ENCODE data around the gene SYT17.

Gene SYT17

DNA sequence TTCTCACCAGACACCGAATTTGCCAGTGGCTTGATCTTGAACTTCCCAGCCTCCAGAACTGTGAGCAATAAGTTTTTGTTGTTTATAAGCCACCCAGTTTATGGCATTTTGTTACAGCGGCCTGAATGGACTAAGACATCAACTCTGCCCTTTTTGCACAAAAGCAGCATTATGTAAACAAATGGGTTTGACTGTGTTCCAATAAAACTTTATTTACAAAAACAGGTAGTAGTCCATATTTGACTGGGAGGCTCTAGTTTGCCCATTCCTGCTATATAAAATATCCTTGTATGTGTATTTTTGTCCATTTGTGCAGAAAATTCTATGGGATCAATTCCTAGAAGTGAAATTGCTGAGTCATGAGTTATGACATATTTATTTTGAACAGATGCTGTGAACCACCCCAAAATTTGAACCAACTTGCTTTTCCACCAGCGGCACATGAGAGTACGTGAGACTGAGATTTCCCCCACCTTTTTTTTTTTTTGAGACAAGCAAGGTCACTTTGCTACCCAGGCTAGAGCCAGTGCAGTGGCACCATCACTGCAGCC is 96.2 kb downstream of the SYT17 start:
- no peak for DNase-seq (ENCODE audit: low spot score)

DNA sequence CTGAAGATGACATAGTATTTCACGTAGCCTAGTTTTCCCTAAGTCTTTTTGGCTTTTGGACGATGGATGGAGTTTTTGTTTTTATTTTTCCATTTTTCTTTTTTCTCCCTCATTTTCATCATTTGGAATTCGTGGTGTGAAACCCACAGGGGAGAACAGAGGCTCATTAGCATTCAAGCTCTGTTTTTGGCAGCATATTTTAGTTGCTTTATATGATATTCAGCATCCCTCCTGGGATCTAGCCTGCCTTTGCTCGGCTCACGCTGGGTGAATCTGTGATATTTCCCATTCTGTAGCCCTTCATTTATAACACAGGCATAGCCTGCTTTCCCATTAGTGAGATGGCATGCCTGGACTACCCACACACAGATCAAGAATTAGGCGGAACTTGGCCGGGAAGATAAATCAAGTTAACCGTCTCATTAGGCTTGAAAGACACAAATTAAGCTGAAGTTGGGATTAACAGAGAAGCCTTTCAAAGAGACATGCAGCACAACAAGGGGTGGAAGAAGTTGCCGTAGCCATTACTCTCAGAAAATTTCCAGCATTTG is 97.4 kb downstream of the SYT17 start:
- no peak for DNase-seq (ENCODE audit: low spot score)

DNA sequence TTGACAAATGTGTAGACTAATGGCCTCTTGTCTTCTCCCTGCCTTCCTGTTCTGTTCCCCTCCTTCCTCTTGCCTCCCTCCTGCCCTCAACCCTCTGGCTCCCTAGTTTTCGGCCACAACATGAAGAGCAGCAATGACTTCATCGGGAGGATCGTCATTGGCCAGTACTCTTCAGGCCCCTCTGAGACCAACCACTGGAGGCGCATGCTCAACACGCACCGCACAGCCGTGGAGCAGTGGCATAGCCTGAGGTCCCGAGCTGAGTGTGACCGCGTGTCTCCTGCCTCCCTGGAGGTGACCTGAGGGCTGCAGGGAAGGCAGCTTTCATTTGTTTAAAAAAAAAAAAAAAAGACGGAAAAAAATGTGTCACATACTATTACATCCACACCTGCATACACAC is 98.7 kb downstream of the SYT17 start:
- DNase-seq (ENCODE audit: low spot score): no peak

DNA sequence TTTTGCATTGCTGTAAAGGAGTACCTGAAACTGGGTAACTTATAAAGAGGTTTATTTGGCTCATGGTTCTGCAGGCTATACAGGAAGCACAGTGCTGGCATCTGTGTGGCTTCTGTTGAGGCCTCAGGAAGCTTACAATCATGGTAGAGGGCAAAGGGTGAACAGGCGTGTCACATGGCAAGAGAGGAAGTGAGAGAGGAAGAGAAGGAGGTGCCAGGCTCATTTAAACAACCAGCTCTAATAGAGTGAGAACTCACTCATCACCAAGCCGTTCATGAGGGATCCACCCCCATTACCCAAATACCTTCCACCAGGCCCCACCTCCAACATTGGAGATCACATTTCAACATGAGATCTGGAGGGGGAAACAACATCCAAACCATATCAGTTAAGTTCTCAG is 101.1 kb downstream of the SYT17 start:
- DNase-seq (ENCODE audit: low spot score): no peak

DNA sequence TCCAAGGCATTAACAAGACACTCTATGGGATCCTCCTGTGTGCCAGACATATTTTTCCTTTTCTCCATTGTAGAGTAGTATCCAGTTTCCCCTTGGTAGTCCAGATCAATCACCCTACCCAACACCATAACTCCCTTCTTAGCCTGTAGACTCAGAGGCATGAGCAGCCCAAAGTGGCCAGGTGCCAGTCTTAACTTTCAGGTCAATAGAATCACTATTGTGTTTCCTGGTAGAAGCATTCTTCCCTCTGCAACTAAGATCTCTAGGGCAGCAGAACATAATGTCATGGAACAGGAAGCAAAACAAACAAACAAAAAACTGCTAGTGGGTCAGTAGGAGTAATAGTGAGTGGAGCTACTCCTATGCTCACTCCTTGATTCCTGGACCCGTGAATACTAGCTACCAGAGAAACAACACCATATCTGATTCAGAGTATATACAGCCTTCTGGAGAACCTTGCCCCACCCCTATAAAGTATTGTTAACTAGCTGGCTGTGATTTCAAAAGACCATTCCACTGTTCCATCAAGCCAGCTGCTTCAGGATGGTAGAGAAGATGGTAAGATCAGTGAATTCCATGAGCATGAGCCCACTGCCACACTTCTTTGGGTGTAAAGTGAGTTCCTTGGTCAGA is 106.2 kb downstream of the SYT17 start:
- no peak for DNase-seq (ENCODE audit: low spot score)

DNA sequence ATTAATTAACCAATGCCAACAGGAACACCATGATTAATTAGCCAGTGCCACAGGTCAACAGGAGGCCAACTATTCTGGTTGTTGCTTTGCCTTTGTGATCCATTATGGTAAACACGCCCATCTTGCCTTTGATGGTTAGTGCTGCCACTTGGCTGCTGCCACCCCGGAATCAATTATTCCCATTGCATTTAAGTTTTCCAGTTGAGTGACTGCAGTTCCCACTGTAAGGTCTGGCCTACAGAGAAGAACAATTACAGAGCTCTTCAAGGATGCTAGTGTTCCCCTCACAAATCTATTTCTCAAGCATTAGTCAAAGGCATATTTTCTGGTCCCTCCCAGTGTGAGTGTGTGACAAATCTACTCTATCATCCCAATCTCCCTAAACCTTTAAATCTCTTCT is 110.4 kb downstream of the SYT17 start:
- DNase-seq (ENCODE audit: low spot score): no peak

DNA sequence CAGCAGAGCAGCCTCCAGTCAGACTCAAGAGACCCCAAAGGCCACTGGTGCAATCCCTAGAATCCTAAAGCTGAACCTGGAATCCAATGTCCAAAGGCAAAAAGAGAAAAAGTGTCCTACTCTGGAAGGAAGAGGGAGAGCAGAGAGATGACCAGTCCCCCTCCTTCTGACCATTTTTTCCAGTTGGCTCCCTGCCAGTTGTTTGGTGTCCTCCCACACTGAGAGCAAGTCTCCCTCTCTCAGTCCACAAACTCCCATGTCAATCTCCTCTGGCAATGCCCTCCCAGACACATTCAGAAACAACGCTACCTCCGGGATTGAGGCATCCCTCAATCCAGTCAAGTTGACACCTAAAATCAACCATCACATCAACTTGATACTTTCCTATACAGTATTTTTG is 113.2 kb downstream of the SYT17 start:
- no peak for DNase-seq (ENCODE audit: low spot score)

DNA sequence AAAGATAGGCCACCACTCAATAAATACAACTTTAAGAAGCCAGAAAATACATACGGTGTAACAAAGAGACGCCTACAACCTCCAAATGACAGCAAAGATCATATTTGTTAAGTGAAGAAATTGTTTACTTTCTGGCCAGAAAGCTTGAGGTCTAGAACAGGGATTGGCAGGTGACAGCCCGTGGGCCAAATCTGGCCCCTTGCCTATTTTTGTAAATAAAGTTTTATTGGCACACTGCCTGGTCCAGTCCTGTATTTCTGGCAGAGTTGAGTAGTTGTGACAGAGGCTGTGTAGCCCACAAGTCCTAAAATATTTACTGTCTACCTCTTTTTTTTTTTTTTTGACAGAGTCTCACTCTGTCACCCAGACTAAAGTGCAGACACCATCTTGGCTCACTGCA is 114.1 kb downstream of the SYT17 start:
- no peak for DNase-seq (ENCODE audit: low spot score)

DNA sequence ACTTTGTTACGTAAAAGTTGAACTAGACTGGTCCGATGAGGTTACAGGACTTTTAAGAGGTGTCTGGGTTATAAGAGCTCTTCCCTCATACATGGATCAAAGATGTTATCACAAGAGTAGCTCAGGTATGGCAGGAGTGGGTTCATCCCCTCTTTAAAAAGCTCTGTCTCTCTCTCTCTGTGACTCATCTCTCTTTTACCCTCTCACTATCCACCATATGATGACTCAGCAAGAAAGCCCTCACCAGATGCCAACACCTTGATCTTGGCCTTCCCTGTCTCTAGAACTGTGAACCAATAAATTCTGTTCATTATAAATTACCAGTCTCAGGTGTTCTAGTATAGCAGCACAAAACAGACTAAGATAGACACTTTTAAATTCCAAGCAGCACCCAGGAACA is 115.6 kb downstream of the SYT17 start:
- no peak for DNase-seq (ENCODE audit: low spot score)

DNA sequence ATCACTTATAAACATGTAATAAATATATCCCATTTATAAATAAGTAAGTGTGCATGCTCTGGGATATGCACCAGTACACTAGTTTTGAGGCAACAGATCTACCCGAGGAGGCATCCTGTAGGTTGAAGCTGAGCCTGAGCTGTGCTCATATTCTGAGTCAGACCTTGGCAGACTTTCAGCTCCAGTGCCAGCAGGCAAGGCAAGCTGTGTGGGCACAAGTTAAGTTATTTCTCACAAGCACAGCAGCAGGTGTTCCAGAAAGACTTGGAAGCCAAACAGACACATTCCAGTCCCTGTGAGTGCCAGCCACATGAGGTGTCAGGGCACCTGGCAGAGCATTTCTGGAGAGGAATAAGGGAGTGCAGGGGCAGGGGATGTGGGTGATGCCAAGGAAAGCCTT is 116.2 kb downstream of the SYT17 start:
- DNase-seq (ENCODE audit: low spot score): no peak

DNA sequence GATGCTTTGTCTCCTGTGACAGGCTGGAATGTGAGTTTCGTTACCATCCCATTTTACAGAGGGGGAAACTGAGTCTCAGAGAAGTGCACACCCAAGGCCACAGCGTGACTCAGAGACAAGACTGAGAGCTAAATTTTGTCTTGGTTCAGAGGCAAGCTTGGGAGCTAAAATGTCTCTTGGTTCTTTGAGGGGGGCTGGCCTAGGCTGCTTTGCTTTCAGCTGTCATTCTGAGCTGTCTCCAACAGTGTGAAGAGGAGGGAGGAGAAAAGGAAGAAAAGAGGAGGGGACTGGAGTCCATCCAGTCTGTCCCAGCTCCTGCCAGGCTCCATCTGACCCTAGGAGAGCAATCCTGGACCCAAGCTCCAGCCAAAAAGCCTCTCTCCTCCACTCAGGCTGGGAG is 117.4 kb downstream of the SYT17 start, which contains the start of gene CLEC19A:
TSS of gene CLEC19A (plus strand) at position 301 of the 400 bp plus-strand sequence. CDS start 121 bp downstream, outside the sequence.
- DNase-seq (ENCODE audit: low spot score): no peak

DNA sequence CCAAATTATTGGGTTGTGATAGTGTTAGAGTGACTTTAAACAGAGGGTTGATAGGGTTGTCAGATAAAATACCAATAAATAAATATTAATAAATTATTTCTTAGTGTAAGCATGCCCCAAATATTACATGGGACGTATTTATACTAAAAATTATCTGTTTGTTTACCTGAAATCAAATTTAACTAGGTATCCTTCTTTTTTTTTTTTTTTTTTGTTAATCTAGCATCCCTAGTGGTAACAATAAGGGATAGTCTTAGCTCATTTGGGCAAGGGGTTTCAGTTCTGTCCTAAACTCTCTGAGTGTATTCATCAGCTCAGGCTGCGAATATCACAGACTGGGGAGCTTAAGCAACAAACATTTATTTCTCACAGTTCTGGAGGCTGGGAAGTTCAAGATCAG is 118.8 kb downstream of the SYT17 start:
- DNase-seq (ENCODE audit: low spot score): no peak

DNA sequence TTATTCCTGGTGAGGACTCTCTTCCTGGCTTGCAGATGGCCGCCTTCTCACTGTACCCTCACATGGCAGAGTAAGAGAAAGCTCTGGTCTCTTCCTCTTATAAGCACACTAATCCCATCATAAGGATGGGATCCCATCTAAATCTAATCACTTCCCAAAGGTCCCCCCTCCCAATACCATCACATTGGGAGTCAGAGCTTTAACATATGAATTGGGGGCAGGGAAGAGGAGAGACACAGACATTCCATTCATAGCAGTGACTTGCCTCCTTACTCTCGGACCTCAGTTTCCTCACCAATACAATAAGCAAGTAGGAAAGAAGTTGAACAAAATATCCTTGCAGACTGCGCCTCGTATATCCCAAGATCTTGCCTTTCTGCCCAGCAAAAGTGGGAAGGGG is 119.2 kb downstream of the SYT17 start:
- DNase-seq (ENCODE audit: low spot score): no peak

DNA sequence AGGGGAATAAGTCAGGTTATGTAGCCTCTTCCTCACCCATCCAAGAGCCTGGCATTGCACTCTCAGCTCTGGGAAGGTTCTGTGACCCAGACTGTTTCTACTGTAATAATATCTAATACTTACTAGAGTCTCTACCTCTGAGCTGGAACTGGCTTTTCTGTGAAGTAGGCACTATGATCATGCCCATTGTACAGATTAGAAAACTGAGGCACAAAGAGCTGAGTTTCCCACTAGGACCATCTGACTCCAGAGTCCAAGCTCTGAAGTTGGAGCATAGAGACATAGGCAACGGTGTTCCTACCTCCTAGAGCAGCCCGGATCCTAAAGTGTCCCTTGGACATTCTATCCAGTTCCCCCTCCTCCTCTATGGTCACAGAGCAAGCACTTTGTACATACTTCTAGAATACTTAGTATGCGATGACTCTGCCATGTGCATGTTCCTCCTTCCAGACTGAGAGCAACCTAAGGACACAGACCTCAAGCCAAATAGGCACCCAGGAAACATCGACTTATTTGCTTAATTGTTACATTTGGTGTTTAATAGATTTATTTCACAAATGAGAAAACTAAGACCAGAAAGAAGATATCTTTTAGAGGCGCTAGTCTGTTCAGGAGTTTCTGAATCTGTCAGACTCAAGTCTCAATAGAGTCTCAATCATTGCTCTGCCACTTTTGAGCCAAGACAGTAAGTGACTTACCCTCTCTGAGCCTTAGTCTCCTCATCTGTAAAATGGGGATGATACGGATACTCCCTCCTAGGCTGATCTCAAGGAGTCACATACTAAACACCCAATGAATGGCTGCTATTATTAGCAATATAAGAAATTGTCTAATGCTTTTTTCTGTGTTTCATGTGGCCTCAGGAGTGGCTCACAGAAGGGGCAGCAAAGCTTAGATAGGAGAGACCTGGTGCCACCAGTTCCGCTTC is 121.1 kb downstream of the SYT17 start:
- no peak for DNase-seq (ENCODE audit: low spot score)

DNA sequence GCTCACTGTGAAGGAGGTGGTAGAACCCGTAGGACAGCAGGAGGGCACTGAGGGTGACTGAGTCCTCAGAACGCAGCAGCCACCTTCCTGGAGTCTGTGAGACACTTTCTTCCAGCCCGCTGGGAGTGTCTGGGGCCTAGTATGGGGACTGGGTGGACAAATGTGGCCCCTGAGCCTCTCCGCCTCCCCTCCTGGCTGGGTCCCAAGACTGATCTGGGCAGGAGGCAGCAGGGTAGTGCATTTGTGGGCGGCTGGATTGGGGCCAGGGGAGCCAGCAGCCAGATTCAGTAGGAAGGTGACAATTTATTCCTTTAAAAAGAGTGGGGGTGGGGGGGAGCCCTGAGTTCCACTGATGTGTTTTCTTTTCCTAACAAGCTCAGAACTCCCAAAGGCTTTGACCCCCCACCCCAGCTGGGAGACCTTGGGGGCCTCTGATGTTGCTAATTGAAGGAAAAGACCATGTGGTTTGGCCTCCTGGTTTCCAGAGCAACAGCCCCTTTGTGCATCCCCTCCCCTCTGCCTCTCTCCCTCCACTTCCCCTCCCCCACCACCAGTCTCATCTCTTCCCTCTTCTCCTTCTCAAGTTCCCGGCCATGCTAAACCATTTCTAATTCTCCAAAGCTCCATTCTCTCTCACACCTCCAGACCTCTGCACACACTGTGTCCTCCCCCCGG is 121.9 kb downstream of the SYT17 start:
- DNase-seq (ENCODE audit: low spot score): no peak

DNA sequence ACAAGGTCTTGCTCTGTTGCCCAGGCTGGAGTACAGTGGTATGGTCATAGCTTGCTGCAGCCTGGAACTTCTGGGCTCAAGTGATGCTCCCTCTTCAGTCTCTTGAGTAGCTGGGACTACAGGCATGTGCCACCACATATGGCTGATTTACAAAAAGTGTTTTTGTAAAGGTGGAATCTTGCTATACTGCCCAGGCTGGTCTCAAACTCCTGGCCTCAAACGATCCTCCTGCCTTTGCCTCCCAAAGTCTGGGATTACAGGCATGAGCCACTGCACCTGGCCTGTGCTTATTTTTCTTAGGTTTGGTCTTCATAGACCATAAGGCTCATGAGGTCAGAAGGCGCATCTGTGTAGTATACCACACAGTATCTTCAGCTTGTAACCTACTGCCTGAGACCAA is 122.8 kb downstream of the SYT17 start:
- DNase-seq (ENCODE audit: low spot score): no peak

DNA sequence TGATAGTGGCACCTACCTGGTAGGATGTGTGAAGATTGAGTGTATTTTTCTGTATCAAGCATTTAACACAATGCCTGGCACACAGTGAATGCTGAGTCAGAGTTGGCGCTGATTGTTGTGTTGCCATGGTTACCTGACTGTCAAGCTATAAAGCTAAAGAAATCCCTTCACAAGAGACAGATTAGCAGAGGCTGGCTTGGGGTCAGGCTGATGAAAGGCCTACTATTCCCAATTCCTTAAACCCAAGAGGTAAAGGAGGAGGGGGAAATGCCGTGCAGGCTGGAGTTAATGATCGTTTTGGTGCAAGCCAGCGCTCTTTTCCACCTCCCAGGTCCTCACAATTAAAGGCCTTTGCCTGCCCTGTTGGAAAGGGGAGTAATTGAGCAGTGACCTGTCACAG is 123.4 kb downstream of the SYT17 start:
- DNase-seq (ENCODE audit: low spot score): no peak

DNA sequence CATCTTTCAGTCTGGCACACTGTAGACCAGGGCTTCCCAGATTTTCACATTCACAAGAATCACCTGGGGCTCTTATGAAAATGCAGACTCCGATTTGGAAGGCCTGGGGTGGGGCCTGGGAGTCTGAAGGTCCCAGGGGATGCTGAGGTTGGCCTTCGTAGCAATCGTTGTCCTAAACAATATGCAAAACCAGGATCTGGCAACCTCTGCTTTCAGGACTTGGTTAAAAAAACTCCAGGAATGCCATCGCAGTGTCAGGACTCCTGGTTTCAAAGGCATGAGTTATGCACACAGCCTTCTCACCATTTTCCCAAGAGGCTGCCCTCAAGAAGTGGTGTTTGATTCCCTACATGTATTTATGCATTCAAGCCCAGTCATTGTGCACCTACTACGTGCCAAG is 124.1 kb downstream of the SYT17 start:
- DNase-seq (ENCODE audit: low spot score): no peak

DNA sequence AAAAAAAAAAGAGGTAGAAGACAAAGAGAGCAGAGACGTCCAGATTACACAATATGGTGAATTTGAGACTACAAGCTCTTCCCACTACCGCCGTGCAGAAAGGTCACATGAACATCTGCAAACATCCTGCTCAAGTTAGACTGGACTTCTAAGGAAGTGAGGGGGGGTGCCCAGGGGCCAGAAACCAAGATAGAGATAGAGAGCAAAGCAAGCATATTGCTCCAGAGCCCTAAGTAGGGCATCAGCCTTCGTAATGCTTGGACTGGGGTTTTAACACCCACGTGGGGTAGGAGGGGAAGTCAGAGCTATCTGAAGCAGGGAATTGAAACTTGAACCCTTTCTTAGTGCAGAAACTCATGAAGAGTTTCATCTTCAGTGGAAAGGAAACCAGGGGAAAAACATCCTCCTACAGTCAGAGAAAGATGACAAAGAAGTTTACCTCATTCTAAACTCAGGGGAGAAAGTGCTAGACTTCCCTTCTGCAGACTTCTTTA is 126.2 kb downstream of the SYT17 start:
- no peak for DNase-seq (ENCODE audit: low spot score)

DNA sequence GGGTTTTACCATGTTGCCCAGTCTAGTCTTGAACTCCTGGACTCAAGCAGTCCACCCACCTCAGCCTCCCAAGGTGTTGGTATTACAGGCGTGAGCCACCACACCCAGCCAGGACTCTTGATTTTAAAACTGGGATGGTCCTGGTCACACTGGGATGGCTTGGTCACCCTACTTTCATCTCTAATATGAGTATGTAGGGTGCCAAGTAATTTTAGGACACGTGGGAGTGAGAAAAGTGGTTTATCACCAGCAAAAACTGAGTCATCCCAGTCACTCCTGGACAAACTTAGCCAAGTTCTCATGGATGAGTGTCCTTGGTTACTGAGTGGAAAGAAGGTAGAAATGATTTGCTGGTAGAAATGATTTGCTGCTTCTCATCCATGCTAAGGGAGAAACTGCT is 127.4 kb downstream of the SYT17 start:
- DNase-seq (ENCODE audit: low spot score): no peak

DNA sequence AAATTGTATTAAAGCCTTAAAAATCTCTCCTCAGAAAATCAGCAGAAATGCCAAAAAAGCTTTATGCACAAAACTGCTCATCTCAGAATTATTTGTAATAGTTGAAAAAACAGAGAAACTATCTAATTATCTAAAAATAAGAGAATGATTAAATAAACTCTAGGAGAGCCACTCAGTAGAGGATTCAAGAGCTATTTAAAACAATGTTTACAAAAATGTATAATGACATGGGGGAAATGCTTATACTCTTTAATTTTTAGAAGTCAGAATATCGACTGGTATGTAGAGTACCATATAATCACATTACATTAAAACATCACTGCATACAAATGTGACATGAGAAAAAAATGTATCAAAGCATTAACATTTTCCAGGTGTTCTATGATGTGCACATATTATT is 129.4 kb downstream of the SYT17 start:
- DNase-seq (ENCODE audit: low spot score): no peak

DNA sequence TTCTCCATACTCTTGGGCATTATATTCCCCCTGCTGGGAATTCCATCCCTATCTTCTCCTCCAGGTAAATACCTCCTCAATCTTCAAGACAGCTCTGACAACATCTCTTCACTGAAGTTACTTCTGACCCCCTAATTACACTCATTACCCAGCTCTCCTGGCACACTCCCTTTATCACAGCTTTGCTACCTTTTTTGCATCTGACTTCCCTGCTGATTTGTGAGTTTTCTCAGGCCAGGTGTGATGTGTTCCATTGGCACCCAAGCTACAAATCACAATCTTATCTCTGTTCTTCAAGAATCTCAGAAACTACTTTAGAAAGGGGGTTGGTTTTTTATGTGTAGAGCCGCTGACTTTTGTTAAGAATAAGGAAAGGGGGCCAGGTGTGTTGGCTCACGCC is 131.5 kb downstream of the SYT17 start:
- DNase-seq (ENCODE audit: low spot score): no peak
